Kidney (tissue), 14 donors: ENCODE results near the gene SNRPD3. TPM values are rescaled to one million over a fixed set of nuclear protein-coding genes. Genes with fewer than 3 reads are reported as not detected.
A peak's percentile ranks its signal among the peaks of the same experiment; 100 is the strongest.

Source experiments
- DNase-seq, 5 donors: peaks; one replicate each; pipeline ENCODE4 v3.0.0-alpha.2; 2013 to 2020
- FAIRE-seq: peaks from 2 replicates; lab custom pipeline; 2012; peaks lifted over from hg19 to GRCh38; lab: Jason Lieb, UNC
- H3K27ac ChIP-seq, 2 donors: one replicate each; pipeline ENCODE4 v1.7.0; 2013; ENCODE audit warnings: low read depth in 2 of 2, low read length in 2 of 2, inconsistent platforms in 1 of 2
- H3K27me3 ChIP-seq: one replicate; pipeline ENCODE4 v1.7.1; 2013; ENCODE audit warnings: low read length, inconsistent platforms; ENCODE audit not compliant: control insufficient read depth, insufficient read depth
- H3K36me3 ChIP-seq, 3 donors: one replicate each; pipeline versions ENCODE4 v1.7.0 to v1.7.1; 2013; ENCODE audit warnings: low read length in 3 of 3, control low read depth in 1 of 3, inconsistent platforms in 1 of 3; ENCODE audit not compliant: insufficient read depth in 3 of 3, control insufficient read depth in 2 of 3
- H3K4me1 ChIP-seq, 3 donors: one replicate each; pipeline versions ENCODE4 v1.7.0 to v1.7.1; 2013; ENCODE audit warnings: low read length in 3 of 3, inconsistent platforms in 1 of 3, low read depth in 1 of 3; ENCODE audit not compliant: control insufficient read depth in 2 of 3, insufficient read depth in 2 of 3
- H3K4me3 ChIP-seq, 3 donors: one replicate each; pipeline versions ENCODE4 v1.7.0 to v1.8.1; 2013; ENCODE audit warnings: low read length in 3 of 3, control low read depth in 1 of 3, inconsistent platforms in 1 of 3
- H3K9ac ChIP-seq, 3 donors: one replicate each; pipeline versions ENCODE4 v1.7.0 to v1.7.1; 2013; ENCODE audit warnings: low read length in 3 of 3, control low read depth in 1 of 3, inconsistent platforms in 1 of 3
- H3K9me3 ChIP-seq, 3 donors: one replicate each; pipeline versions ENCODE4 v1.7.0 to v1.7.1; 2013; ENCODE audit warnings: low read length in 3 of 3, control low read depth in 1 of 3, inconsistent platforms in 1 of 3; ENCODE audit not compliant: control insufficient read depth in 2 of 3, insufficient read depth in 1 of 3
- CTCF ChIP-seq: IDR thresholded peaks from 3 replicates; pipeline ENCODE4 v1.5.1; 2012; ENCODE audit warnings: mild to moderate bottlenecking, moderate library complexity, borderline replicate concordance; ENCODE audit not compliant: insufficient read depth; ENCODE audit errors: extremely low read depth
- intact Hi-C: fragments of 100-400 bp; cut with DNase I; formaldehyde crosslinking; loops from one replicate; pipeline ENCODE4 v1.11.1; 2022
- polyA plus RNA-seq: library from polyadenylated mRNA; stranded (reverse); fragments of 350-450 nt; fragmentation: Illumina TruSeq; extraction: RNeasy Lipid Tissue Mini Kit (QIAGEN cat#74804); gene quantifications from one replicate; pipeline ENCODE4 v1.2.3, GENCODE V29; 2014; ENCODE audit warnings: low read depth, low replicate concordance; ENCODE audit not compliant: insufficient read depth
- total RNA-seq: library from RNA; stranded (reverse); fragmentation: NEBNext Ultra II Directional; extraction: Animal tissue kit (Norgen Biotek cat#: 25700); gene quantifications from one replicate; pipeline ENCODE4 v1.2.1, GENCODE V29; 2021
- donor health status: control.
- donor health status: control.
- donor health status: control.
- donor health status: control.
- donor health status: control.
- donor health status: DM: yes; HTN: yes; CAD: no.
- donor health status: Normal renal cell carcinoma (clear cell type).

The SNRPD3 gene
- total and polyA plus RNA-seq, 2 donors from 2014 or later, result 73.7 to 136 TPM

GRCh38 chr22:24580276-24580675 lies 24.5 kb downstream of the SNRPD3 start:
- Histone ChIP-seq H3K4me3 (no peak overlapping the region), H3K9ac (no peak overlapping the region), H3K27ac (no peak overlapping the region), H3K27me3 (no peaks in the 10 kb centered on the region), H3K4me1 (peaks cover 7 to 10% (median 10%) of the 10 kb centered on the region in 3 donors), H3K36me3 (no peaks in the 10 kb centered on the region), H3K9me3 (no peaks in the 10 kb centered on the region)
- intact Hi-C loops, result no loop called here
- no peak for TF ChIP-seq CTCF
- no peak for DNase-seq
- no peak for FAIRE-seq

- H3K4me1 ChIP-seq, result peaks cover 7 to 13% (median 10%) of the 10 kb centered on the region in 3 donors
- no peak overlapping the region for H3K27ac ChIP-seq
- H3K9me3 ChIP-seq, result no peaks in the 10 kb centered on the region
- H3K9ac ChIP-seq, result no peak overlapping the region
- FAIRE-seq, result no peak
- no peak overlapping the region for H3K4me3 ChIP-seq
- intact Hi-C loops, result no loop called here
- no peaks in the 10 kb centered on the region for H3K27me3 ChIP-seq
- TF ChIP-seq CTCF, result no peak
- H3K36me3 ChIP-seq, result peaks cover 0 to 1% (median 0%) of the 10 kb centered on the region in 3 donors
- DNase-seq, result peak in 1 of 5 donors; percentile 48
Observed at GRCh38 chr22:24582056-24582814, 26.4 kb downstream of the SNRPD3 start.

- intact Hi-C loops, result no loop called here
- TF ChIP-seq CTCF, result no peak
- H3K36me3 ChIP-seq, result peaks cover 0 to 12% (median 3%) of the 10 kb centered on the region in 3 donors
- H3K27me3 ChIP-seq, result no peaks in the 10 kb centered on the region
- H3K9me3 ChIP-seq, result no peaks in the 10 kb centered on the region
- no peak overlapping the region for H3K4me3 ChIP-seq
- DNase-seq (peak in 1 of 5 donors; percentile 40), FAIRE-seq (no peak)
- H3K4me1 ChIP-seq, result peaks cover 6 to 9% (median 6%) of the 10 kb centered on the region in 3 donors
- peak overlapping the region in 1 of 3 donors; percentile 19 for H3K9ac ChIP-seq
- no peak overlapping the region for H3K27ac ChIP-seq
Observed at GRCh38 chr22:24583221-24584165, 27.7 kb downstream of the SNRPD3 start.
